Measurements from ENCODE around the gene THAP3.

Gene THAP3, protein sequence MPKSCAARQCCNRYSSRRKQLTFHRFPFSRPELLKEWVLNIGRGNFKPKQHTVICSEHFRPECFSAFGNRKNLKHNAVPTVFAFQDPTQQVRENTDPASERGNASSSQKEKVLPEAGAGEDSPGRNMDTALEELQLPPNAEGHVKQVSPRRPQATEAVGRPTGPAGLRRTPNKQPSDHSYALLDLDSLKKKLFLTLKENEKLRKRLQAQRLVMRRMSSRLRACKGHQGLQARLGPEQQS

DNA sequence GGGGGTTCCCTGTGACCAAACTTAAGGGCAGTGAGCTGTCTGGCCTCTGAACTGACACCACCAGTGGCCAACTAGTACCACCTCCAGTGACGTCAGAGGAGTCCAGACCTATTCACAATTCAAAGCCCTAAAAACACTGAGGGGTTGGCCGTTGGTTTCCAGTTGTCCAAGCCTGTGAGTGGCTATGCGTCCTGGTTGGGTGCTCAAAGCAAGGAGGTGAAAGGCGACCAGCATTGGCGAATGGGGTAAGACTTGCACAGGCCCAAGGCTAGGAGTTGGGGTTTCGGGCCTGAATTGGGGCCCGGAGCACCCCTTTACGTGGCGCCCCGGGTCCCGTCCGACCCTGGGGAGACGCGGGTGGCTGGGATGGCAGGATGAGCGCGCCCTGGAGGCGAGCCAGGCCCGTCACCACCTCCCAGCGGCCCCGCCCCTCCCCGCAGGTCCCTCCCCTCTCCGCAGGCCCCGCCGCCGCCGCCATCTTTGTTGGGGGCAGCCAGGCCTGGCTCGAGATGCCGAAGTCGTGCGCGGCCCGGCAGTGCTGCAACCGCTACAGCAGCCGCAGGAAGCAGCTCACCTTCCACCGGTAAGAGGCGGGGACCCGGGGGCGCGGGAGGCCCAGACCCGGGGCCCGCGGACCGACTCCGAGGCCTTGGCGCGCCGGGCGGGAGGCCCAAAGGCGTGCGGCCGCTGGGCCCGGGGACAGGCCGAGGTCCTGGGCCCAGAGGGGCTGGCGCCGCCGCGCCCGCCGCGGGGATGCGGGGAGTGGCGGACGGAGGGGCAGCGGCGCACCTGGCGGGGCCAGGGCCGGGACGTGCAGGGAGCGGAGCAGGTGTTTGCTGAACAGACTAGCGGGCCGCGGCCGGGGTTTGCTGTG, at the start of gene THAP3:
Gene THAP3, plus strand, starts transcription at position 159 of the 874 bp plus-strand sequence. Its CDS starts 351 bp downstream, at position 510.
- DNase-seq (ENCODE audit: low spot score), result peak; percentile 87

DNA sequence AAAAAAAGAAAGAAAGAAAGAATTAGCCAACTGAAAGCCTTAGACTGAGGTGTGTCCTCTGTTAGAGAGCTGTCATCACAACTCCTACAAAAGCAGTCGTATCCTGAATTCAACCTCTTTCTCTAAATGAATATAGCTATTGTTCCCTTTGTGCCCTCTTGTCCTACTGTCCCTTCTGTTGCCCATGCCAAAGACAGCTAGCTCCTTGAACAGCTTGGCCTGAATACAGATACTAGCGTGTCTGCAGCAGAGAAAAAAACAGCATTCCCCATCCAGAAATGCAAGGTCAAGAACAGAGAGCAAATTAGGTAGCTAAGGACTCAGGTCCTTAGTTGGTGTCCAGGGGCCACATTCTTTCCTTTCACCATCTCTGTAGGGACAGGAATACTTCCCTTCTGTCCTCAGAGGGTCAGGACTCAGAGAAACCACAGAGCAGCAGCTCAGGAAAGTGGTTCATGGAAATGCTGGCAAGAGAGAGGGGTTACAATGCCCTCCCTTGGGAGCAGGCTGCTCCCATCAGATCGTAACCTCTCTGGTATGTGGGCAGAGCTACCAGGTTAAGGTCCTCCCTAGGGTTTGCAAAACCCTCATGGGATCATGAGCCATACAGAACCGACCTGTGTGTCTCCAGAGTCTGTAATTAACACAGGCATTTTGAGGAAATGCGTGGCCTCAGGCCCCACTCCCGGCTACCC, 46.7 kb upstream of the THAP3 start:
- DNase-seq (ENCODE audit: low spot score), result no peak

DNA sequence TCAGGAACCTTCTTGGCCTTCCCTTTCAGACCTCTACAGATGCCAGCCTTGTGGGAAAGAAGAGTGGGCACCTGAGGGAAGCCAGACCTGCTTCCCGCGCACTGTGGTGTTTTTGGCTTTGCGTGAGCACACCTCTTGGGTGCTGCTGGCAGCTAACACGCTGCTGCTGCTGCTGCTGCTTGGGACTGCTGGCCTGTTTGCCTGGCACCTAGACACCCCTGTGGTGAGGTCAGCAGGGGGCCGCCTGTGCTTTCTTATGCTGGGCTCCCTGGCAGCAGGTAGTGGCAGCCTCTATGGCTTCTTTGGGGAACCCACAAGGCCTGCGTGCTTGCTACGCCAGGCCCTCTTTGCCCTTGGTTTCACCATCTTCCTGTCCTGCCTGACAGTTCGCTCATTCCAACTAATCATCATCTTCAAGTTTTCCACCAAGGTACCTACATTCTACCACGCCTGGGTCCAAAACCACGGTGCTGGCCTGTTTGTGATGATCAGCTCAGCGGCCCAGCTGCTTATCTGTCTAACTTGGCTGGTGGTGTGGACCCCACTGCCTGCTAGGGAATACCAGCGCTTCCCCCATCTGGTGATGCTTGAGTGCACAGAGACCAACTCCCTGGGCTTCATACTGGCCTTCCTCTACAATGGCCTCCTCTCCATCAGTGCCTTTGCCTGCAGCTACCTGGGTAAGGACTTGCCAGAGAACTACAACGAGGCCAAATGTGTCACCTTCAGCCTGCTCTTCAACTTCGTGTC, 45.9 kb upstream of the THAP3 start:
- DNase-seq (ENCODE audit: low spot score), result no peak

DNA sequence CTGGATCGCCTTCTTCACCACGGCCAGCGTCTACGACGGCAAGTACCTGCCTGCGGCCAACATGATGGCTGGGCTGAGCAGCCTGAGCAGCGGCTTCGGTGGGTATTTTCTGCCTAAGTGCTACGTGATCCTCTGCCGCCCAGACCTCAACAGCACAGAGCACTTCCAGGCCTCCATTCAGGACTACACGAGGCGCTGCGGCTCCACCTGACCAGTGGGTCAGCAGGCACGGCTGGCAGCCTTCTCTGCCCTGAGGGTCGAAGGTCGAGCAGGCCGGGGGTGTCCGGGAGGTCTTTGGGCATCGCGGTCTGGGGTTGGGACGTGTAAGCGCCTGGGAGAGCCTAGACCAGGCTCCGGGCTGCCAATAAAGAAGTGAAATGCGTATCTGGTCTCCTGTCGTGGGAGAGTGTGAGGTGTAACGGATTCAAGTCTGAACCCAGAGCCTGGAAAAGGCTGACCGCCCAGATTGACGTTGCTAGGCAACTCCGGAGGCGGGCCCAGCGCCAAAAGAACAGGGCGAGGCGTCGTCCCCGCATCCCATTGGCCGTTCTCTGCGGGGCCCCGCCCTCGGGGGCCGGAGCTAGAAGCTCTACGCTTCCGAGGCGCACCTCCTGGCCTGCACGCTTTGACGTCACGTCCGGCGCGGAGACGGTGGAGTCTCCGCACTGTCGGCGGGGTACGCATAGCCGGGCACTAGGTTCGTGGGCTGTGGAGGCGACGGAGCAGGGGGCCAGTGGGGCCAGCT, 45.1 kb upstream of the THAP3 start, which contains the start of gene ZBTB48:
Gene ZBTB48, plus strand, starts transcription at position 621 of the 745 bp plus-strand sequence. CDS start 616 bp downstream, outside the sequence.
- peak; percentile 98 for DNase-seq (ENCODE audit: low spot score)

DNA sequence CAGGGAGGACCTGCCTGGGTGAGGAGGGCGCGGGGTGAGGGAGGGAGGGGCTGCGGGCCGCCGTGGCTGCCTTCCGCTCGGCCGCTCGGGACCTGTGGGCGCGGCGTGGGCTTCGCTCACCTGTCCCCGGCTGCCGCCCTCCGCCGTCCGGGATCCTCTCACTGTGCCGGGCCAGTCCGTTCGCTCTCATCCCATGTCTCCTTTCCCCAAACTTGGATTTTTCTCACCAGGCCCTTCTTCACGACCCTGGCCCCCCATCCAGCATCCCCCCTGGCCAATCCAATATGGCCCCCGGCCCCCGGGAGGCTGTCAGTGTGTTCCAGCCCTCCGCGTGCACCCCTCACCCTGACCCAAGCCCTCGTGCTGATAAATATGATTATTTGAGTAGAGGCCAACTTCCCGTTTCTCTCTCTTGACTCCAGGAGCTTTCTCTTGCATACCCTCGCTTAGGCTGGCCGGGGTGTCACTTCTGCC, 44.5 kb upstream of the THAP3 start:
- DNase-seq (ENCODE audit: low spot score), result no peak

DNA sequence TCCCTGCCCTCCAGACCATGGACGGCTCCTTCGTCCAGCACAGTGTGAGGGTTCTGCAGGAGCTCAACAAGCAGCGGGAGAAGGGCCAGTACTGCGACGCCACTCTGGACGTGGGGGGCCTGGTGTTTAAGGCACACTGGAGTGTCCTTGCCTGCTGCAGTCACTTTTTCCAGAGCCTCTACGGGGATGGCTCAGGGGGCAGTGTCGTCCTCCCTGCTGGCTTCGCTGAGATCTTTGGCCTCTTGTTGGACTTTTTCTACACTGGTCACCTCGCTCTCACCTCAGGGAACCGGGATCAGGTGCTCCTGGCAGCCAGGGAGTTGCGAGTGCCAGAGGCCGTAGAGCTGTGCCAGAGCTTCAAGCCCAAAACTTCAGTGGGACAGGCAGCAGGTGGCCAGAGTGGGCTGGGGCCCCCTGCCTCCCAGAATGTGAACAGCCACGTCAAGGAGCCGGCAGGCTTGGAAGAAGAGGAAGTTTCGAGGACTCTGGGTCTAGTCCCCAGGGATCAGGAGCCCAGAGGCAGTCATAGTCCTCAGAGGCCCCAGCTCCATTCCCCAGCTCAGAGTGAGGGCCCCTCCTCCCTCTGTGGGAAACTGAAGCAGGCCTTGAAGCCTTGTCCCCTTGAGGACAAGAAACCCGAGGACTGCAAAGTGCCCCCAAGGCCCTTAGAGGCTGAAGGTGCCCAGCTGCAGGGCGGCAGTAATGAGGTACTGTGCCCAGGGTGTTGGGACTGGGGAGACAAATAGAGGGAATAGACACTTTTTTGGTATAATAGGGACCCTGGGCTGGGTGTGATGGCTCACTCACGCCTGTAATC, 43.9 kb upstream of the THAP3 start:
- no peak for DNase-seq (ENCODE audit: low spot score)

DNA sequence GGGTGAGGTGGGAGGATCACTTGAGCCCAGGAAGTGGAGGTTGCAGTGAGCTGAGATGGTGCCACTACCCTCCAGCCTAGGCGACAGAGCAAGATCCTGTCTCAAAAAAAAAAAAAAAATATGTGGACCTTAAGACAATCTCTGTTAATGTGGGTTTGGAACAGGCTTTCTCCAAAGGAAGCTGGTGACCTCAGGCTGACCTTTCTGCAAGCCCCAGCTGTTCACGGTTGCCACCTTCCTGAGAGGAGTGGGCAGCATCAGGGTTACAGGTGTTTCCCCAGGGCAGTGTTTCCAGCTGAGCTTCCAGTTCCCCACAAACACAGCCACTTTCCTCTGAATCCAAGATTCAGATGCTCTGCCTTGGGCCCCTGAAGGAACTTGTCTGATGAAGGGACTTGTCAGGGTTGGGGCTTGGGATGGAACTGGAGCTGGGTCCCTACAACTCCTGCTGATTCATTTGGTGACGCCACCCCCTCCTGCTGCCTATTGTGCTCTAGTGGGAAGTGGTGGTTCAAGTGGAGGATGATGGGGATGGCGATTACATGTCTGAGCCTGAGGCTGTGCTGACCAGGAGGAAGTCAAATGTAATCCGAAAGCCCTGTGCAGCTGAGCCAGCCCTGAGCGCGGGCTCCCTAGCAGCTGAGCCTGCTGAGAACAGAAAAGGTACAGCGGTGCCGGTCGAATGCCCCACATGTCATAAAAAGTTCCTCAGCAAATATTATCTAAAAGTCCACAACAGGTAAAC, 42.9 kb upstream of the THAP3 start:
- no peak for DNase-seq (ENCODE audit: low spot score)

DNA sequence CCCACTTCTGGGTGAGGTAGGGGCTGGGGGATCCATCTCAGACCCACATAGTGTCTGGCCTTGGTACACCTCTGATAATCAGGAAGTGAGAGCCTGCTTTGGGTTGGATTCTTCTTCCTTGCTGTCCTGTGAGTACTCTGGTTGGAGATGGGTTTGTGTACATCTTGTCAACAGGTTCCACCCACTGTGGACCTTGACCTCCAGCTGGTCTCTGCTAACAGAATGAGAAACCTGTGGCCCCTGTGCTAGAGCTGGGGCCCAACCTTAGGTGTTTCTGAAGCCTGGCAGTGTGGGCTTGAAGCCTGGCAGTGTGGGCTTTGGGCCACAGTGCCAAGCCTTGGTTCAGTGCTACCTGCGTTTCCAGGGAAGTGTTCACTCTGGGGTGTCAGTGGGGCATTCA, 42.3 kb upstream of the THAP3 start:
- DNase-seq (ENCODE audit: low spot score), result peak; percentile 91

DNA sequence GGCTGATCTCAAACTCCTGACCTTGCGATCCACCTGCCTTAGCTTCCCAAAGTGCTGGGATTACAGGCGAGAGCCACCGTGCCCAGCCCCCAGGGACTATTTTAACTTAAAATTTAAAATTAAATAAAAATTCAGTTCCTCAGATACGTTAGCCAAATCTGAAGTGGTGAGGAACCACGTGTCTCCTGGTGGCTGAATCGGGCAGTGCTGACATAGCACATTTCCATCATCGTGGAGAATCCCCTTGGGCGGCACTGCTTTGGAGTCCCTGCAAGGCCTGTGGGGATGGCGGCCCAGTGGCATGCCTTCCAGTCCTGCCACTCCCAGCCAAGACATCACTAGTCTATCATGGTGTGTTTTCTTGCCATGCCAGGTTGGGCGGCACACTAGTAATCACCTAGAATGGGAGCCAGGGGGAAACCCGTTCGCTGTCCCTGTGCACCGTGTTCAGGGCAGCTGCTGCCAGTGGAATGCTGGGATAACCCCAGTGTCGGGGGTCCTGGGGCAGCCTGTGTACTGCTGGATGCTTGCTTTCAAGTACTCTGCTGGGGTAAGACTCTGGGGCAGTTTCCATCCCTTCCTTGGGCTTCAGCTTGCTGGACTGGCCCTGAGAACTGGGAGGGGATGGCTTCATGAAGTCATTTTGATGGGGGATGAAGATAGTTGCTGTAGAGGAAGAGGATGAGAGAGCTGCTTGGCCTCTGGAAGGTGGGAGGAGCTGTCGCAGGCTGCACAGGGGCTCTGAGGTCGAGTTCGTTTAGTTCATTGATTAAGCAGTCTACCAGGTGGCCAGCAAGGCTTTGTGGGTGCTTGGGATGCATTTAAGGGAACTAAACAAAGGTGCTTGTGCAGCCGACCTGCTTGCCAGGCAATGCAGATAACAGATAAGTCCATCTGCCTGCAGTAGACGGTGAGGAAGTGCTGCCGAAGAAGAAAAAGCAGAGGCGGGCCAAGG, 40.3 kb upstream of the THAP3 start:
- no peak for DNase-seq (ENCODE audit: low spot score)

DNA sequence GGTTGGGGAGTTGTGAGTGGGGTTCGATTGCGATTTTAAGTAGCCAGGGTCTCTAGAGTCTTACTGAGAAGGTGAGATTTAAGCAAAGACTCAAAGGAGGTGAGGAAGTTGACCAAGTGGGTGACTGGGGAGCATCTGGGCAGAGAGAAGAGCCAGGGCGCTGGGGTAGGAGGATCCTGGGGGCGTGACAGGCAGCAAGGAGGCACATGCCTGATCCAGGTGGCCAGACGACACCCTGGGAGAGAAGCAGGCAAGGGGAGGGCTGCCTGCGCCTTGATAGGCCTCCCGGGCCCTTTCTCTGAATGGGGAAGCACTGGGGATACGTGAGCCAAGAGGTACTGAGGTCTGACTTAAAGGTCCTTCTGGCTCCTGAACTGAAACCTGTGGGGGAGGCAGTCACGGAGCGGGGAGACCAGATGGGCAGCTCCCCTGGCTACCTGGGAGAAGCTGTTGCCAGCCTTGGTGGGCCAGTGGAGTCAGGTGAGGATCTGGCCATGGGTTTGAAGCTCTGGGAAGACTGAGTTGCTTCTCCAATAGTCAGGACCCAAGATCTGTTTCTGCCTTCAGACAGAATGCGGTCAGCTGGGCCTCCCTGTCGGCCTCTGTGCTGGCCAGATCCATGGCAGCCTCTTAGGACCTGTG, 39.5 kb upstream of the THAP3 start:
- no peak for DNase-seq (ENCODE audit: low spot score)

DNA sequence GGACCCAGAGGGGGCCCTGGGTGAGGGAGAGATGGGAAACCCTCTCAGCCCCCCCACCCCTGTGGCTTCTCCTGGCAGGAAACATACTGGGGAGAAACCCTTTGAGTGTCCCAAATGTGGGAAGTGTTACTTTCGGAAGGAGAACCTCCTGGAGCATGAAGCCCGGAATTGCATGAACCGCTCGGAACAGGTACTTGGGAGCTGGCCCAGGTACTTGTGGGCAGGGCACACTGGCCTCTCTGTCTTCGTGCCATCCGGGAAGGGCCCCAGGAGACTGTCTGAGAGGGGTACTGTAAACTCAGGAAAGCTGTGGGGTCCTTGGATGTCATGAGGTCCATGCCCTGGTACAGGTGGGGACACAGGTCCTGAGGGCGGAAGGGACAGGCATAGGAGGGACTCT, 38.8 kb upstream of the THAP3 start:
- DNase-seq (ENCODE audit: low spot score), result no peak

DNA sequence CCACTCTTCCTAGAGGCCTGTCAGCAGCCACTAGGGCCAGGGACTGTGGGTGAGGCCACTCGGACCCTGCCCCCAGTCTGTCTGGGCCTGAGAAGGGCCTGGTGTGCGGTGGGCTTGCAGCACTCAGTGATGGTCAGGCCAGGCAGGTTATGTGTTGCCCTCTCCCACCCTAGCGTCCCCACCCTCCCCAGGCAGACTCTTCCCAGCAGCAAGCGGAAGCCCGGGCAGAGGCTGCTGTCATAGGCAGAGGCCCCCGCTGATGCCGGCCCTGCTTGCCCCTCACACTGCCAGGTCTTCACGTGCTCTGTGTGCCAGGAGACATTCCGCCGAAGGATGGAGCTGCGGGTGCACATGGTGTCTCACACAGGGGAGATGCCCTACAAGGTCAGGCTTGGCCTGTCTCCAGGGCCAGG, 38.3 kb upstream of the THAP3 start:
- no peak for DNase-seq (ENCODE audit: low spot score)

DNA sequence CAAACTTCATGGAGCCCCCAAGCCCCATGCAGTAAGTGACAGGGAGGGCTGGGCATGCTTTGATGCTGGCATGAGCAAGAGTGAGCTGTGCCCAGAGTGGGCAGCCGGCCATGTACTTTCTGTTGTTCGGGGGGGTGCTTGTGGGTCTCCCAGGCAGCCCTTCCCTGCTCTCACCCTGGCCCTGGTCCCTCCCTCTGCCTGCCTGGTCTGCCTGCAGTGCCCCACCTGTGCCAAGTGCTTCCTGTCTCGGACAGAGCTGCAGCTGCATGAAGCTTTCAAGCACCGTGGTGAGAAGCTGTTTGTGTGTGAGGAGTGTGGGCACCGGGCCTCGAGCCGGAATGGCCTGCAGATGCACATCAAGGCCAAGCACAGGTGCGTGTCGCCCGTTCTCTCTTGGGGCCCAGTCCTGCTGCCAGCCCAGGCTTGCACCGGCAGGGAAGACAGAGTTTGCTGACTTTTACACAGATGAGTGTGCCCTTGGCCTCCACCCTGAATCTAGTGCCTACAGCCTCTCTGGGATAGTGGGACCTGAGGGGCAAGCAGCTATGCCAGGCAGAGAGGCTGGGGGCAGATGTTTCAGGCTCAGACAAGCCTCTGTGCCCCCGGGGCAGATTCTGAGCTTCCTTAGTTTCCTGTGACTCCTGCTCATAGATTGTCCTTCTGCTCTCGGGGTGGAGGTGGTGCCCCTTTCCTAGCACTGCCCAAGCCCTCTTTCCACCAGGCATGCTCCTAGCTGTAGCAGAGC, 37.2 kb upstream of the THAP3 start:
- DNase-seq (ENCODE audit: low spot score), result no peak

DNA sequence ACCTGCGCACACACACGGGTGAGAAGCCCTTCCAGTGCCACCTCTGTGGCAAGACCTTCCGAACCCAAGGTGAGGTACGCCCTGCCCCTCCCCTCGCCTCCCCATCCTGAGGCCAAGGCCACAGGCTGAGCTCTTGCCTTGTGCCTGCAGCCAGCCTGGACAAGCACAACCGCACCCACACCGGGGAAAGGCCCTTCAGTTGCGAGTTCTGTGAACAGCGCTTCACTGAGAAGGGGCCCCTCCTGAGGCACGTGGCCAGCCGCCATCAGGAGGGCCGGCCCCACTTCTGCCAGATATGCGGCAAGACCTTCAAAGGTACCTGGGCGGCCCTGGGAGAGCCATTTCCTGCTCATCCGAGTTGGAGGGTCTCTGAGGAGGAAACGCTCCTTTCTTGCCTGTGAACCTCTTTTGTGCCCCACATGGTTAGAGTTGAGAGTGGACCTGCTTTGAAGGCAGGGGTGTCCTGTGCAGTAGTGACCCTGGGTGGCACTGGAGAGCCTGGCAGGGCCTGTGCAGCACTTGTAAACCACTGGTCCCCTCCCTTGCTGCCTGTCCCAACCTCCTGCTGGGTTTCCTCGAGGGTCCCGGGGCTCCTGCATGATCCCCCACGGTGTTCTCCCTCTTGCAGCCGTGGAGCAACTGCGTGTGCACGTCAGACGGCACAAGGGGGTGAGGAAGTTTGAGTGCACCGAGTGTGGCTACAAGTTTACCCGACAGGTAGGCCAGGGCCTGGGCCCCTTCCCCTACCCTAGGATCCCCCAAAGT, 36.4 kb upstream of the THAP3 start:
- DNase-seq (ENCODE audit: low spot score), result no peak

DNA sequence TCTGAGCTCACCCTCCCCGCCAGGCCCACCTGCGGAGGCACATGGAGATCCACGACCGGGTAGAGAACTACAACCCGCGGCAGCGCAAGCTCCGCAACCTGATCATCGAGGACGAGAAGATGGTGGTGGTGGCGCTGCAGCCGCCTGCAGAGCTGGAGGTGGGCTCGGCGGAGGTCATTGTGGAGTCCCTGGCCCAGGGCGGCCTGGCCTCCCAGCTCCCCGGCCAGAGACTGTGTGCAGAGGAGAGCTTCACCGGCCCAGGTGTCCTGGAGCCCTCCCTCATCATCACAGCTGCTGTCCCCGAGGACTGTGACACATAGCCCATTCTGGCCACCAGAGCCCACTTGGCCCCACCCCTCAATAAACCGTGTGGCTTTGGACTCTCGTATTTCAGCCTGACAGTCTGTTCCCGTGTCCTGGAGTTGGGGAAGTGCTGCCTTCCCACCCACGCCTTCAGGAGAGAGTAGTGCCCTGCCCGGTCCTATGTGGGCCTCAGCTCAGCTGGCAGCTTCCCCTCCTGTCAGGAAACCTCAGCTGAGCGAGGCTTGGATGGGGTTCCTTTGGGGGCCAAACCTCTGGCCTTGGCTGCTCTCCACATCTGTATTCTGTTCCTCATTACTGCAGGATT, 35.7 kb upstream of the THAP3 start:
- no peak for DNase-seq (ENCODE audit: low spot score)

DNA sequence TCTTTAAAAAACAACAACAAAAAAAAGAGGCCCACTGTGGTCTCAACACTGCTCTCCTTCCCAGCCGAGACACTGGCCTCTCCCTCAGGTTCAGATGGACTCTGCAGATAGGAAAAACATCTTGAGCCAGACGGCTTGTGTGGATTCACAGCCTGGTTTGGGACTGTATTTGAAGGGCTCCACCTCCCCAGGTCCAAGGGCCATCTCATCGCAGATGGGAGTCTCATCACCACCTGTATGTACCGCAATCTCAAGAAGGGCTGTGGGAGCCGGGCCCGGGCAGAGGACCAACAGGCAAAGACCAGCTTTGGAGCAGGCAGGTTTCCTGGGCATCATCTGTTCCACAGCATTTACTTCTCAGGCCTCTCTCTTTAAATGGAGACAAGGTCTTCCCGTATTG, 34.6 kb upstream of the THAP3 start:
- no peak for DNase-seq (ENCODE audit: low spot score)

All from HuH-7.5 (cell line).